ENCODE results near the gene CWC25. TPM values are rescaled to one million over a fixed set of nuclear protein-coding genes. Genes with fewer than 3 reads are reported as not detected.
A peak's percentile ranks its signal among the peaks of the same experiment; 100 is the strongest.

CWC25 gene
- total RNA-seq, 1 experiment from 2014 or later, result 23.9 TPM

GRCh38 chr17:38870259-38871165 is 45.4 kb upstream of the CWC25 start:
- BruUV-seq (replicated peaks), result TSS peak; percentile 50

More at GRCh38 chr17:38870259-38871165, 45.4 kb upstream of the CWC25 start:
- ChIA-PET RAD21 (ENCODE audit: low non-redundant PET in 1 of 2, low total read pairs in 2 of 2, uncharacterized antibody in 2 of 2, unreplicated experiment in 2 of 2) (interaction anchor here in 1 of 2 experiments (0.7 kb wide), 1 partner anchor 93 kb away, joined by 3 read pairs; no protein-coding TSS in a partner anchor), POLR2A (interaction anchor here (0.6 to 3.6 kb wide), 17 partner anchors 8 to 308 kb away, joined by 3 to 46 read pairs (median 4); partner anchors contain the start of genes CWC25 and RPL23), CTCF (interaction anchor here (0.6 to 1.8 kb wide), 6 partner anchors 9 to 282 kb away, joined by 3 to 5 read pairs (median 4); partner anchors contain the start of gene RPL23)
- Histone ChIP-seq H3K4me1 (ENCODE audit: control insufficient read depth in 1 of 2, insufficient read depth in 2 of 2, low read length in 2 of 2) (peaks cover 60 to 85% of the 10 kb centered on the region in 2 experiments), H3K27me3 (ENCODE audit: insufficient read depth, low read length) (no peaks in the 10 kb centered on the region), H3K9ac (ENCODE audit: low read length) (peak overlapping the region; percentile 74), H3K36me3 (ENCODE audit: control insufficient read depth in 1 of 2, insufficient read depth in 2 of 2, low read length in 2 of 2) (no peaks in the 10 kb centered on the region), H3K79me2 (ENCODE audit: insufficient read depth, low read length) (peaks cover 53% of the 10 kb centered on the region), H3K9me2 (ENCODE audit: insufficient read depth) (no peaks in the 10 kb centered on the region), H3K4me3 (replicated peaks in 1 of 2; ENCODE audit: low read depth in 1 of 2, low read length in 2 of 2) (peak overlapping the region; percentile 83 to 98), H3K9me3 (ENCODE audit: control insufficient read depth in 1 of 2, insufficient read depth in 1 of 2, low read depth in 1 of 2, low read length in 2 of 2) (no peaks in the 10 kb centered on the region), H4K20me1 (ENCODE audit: insufficient read depth) (no peaks in the 10 kb centered on the region), H3K27ac (ENCODE audit: low read depth, low read length) (peak overlapping the region; percentile 97), H2AFZ (ENCODE audit: low read depth, low read length, poor library complexity, severe bottlenecking) (no peak overlapping the region), H3K4me2 (ENCODE audit: low read length) (peak overlapping the region; percentile 85)
- intact Hi-C loops (cut with micrococcal nuclease), result no loop called here
- DNase-seq (ENCODE audit: low read depth, low spot score) (no peak), ATAC-seq (peak; percentile 33)
- no peak for TF ChIP-seq POLR2AphosphoS5 (IDR thresholded peaks at IDR 0.05; ENCODE audit: low read depth, low read length)
- TF ChIP-seq YY1 (IDR thresholded peaks at IDR 0.05; ENCODE audit: extremely low read depth, insufficient replicate concordance, low read depth, low read length), result no peak
- no peak for TF ChIP-seq SRF (IDR thresholded peaks at IDR 0.05; ENCODE audit: low read depth)
- TF ChIP-seq, protein P1, sequence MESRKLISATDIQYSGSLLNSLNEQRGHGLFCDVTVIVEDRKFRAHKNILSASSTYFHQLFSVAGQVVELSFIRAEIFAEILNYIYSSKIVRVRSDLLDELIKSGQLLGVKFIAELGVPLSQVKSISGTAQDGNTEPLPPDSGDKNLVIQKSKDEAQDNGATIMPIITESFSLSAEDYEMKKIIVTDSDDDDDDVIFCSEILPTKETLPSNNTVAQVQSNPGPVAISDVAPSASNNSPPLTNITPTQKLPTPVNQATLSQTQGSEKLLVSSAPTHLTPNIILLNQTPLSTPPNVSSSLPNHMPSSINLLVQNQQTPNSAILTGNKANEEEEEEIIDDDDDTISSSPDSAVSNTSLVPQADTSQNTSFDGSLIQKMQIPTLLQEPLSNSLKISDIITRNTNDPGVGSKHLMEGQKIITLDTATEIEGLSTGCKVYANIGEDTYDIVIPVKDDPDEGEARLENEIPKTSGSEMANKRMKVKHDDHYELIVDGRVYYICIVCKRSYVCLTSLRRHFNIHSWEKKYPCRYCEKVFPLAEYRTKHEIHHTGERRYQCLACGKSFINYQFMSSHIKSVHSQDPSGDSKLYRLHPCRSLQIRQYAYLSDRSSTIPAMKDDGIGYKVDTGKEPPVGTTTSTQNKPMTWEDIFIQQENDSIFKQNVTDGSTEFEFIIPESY (IDR thresholded peaks at IDR 0.05; ENCODE audit: extremely low read depth, insufficient replicate concordance, low read length), result no peak
- no peak for TF ChIP-seq FOSL1 (IDR thresholded peaks at IDR 0.05; ENCODE audit: low read depth)
